T-helper 1 cell (primary cell): Measurements from ENCODE around the gene RBMXL3.
"Not testable (repeated sequence)": the region's sequence is repeated elsewhere in the genome, so short reads cannot be mapped to it uniquely, and the experiment has no call there.

ENCODE experiments used
- DNase-seq, 5 donors: peaks; one replicate each; pipeline ENCODE4 v3.0.0-alpha.2; 2012 to 2020
- total RNA-seq, 4 donors: gene quantifications; one replicate each; lab custom pipeline; 2026; lab: John Stamatoyannopoulos, UW

RBMXL3 gene
- total RNA-seq: 0 to 0.12 (median 0) reads per million in 4 donors

DNA sequence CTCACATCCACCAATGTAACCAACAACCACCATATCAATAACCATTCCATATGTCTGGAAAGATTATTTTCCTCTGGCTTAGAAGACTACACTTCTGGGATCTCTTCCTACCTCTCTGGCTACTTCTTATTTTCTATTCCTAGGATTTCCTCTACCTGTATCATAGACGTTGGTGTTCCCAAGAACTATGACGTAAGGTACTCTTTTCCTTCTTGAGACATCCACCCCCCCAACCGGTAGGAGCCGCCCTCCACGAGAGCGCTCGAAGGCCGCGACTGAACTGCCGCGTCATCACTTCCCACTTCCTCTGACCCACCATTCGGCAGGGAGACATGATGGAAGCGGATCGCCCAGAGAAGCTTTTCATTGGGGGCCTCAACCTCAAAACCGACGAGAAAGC, at the start of gene RBMXL3:
TSS of gene RBMXL3 (plus strand) at position 301 of the 400 bp plus-strand sequence. CDS start at position 333, 32 bp downstream.
- no peak for DNase-seq

DNA sequence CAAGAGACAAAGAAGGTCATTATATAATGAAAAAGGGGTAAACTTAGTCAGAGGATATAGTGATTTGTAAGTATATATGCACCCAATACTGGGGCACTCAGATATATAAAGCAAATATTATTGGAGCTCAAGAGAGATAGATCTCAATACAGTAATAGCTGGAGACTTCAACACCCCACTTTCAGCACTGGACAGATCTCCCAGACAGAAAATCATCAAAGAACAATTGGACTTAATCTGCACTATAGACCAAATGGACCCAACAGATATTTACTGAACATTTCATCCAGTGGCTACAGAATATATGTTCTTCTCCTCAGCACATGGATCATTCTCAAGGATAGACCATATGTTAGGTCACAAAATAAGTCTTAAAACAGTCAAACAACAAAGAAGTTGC, 47.2 kb upstream of the RBMXL3 start:
- no peak for DNase-seq

DNA sequence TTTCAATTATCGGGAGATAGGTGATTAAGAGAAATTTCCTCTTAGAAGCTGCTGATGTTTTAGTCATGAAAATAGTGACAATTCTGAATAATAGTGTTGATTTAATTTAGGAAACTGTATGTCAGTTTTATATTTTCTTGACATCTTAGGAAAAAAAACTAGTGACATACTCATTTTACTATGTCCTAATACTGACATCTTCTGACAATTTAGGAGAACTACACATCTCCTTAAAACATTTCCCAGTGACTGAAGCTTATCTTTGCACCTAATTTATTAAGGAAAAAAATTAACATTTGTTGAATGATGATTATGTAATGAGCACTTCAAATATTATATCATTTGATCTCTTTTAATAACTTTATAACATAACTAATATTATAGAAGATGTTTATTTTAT, 42.0 kb upstream of the RBMXL3 start:
- DNase-seq: no peak

DNA sequence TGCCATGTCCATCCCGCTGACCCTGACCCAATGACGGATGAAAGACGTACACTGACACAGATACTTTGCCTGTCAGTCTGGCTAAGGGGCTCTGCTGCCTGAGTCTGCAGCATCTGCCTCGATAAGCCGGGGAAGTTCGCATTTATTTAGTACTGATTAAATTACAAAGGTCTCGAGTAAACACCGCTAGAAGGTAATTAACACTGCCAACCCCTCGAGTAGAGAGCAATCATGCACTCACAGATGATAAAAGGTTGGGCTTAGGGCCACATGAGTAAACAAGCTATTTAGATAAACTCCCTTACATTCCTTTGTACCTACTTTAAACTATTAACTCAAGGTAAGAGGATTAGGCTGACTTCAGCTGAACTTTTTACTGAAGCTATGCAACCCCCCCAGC, 16.0 kb upstream of the RBMXL3 start:
- DNase-seq: no peak

DNA sequence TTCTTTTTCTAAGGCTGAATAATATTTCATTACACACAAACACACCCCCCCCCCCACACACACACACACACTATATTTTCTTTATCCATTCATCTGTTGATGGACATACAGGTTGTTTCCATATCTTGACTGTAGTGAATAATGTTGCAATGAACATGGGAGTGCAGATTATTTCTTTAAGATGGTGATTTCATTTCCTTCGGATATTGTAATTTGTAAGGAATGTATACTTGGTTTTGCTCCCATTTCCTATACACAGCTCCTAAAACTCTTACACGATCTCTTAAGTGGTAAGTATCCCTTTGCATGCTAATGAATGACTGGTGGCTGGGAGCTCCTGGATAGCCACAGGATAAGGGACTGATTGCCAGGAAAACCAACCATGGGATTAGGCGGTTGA, 14.7 kb upstream of the RBMXL3 start:
- DNase-seq: no peak

DNA sequence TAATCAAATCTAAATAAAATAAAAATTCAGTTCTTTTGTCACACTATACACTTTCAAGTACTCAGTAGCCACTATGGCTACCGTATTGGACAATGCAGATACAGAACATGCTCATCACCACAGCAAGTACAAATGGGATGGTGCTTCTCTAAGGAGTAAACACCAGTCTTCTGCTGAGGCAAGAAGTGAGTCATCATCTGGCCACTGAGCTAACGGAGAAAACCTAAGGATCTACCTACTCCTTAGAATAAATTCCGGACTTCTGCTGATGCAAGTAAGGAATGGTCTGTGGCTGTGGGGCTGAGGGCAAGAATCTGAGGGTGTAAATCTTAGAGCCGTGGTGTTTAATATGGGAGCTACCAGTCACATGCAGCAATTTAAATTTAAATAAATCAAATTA, 11.3 kb upstream of the RBMXL3 start:
- DNase-seq: no peak

DNA sequence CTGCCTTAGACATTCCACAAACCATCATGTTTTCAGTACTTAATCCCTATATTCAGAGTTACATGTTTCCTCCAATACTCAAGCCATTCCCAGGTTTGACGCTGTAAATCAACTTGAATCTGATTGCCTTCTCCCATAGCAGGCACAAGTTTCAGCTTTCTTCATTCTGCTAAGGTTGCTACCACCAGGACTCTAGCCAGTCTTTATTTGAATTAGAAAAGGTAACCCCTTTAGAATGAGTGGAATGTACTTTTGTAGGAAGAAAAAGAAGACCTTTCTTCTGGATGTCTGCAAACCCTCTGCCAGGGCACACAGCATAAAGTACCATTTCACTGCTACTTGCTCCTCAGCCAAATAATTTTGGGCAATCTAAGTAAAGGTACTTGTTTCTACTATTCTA, 10.7 kb upstream of the RBMXL3 start:
- DNase-seq: no peak

DNA sequence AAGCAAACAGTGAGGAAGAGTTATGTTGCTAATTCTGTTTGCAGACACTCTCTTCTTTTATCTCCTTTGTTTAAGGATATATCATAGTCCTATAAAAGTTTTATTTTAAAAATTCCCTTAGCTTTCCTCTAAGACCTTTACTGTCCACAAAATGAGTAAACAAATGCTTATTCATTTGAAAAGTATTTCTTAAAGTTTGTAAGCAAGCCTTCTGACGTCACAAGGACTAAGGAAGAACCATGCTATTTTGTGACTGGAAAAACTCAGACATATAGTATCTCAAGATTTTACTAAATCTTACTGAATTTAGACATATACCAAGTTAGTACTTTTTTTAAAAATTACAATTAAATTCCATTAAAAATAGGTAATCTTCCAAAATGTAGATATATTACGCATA, 5.2 kb upstream of the RBMXL3 start:
- DNase-seq: no peak

DNA sequence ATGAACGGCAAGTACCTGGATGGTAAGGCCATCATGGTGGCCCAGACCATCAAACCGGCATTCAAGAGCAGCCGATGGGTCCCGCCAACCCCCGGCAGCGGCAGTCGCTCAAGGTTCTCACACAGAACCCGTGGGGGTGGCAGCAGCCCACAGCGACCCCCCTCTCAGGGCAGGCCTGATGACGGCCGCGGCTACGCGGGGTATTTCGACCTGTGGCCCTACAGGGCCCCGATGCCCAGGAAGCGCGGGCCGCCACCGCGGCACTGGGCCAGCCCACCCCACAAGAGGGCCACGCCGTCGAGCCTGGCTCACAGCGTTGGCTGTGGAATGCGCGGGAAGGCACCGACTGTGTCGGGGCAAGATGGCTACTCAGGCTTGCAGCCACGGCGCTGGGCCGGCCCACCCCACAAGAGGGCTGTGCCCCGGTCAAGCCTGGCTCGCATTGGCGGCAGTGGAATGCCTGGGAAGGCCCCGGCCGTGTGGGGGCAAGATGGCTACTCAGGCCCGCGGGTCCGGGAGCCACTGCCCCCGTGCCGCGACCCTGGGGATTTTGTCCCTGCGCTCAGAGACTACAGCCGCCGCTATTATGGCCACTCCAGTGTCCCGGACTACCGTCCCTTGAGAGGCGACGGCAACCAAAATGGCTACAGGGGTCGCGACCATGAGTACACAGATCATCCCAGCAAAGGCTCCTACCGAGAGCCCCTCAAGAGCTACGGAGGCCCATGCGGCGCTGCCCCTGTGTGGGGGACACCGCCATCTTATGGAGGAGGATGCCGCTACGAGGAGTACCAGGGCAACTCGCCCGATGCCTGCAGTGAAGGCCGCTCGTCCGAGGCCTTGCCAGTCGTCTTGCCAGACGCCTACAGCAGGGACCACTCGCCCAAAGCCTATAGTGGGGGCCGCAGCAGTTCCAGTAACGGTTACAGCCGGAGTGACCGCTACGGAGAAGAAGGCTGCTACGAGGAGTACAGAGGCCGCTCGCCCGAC, 731 bp downstream of the RBMXL3 start:
- no peak for DNase-seq

DNA sequence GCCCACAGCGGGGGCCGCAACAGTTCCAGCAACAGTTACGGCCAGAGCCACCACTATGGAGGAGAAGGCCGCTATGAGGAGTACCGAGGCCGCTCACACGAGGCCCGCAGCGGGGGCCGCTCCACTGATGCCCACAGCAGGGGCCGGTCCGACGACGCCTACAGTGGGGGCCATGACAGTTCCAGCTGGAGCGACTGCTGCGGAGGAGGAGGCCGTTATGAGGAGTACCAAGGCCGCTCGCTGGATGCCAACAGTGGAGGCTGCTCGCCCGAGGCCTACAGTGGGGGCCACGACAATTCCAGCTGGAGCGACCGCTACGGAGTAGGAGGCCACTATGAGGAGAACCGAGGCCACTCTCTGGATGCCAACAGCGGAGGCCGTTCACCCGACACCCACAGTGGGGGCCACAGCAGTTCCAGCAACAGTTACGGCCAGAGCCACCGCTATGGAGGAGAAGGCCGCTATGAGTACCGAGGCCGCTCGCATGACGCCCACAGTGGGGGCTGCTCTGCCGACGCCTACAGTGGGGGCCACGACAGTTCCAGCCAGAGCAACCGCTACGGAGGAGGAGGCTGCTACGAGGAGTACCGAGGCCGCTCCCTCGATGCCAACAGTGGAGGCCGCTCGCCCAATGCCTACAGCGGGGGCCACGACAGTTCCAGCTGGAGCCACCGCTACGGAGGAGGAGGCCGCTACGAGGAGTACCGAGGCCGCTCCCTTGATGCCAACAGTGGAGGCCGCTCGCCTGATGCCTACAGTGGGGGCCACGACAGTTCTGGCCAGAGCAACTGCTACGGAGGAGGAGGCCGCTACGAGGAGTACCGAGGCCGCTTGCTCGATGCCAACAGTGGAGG, 1.7 kb downstream of the RBMXL3 start:
- no peak for DNase-seq

DNA sequence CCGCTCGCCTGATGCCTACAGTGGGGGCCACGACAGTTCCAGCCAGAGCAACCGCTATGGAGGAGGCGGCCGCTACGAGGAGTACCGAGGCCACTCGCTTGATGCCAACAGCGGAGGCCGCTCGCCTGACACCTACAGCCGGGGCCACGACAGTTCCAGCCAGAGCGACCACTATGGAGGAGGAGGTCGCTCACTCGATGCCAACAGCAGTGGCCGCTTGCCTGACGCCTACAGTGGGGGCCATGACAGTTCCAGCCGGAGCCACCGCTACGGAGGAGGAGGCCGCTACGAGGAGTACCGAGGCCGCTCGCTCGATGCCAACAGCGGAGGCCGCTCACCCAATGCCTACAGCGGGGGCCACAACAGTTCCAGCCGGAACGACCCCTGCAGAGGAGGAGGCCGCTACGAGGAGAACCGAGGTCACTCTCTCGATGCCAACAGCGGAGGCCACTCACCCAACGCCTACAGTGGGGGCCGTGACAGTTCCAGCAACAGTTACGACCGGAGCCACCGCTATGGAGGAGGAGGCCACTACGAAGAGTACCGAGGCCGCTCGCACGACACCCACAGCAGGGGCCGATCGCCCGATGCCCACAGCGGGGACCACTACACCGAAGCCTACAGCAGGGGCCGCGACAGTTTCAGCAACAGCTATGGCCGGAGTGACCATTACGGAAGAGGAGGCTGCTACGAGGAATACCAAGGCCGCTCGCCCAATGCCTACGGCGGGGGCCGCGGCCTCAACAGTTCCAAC, 2.5 kb downstream of the RBMXL3 start:
- DNase-seq: no peak

DNA sequence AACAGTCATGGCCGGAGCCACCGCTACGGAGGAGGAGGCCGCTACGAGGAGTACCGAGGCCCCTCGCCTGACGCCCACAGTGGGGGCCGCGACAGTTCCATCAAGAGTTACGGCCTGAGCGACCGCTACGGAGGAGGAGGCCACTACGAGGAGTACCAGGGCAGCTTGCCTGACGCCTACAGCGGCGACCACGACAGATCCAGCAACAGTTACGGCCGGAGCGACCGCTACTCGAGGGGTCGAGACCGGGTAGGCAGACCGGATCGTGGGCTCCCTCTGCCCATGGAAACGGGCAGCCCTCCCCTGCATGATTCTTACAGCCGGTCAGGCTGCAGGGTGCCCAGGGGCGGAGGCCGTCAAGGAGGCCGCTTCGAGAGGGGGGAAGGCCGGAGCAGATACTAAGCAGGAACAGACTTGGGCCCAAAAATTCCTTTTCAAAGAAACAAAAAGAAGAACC, 3.1 kb downstream of the RBMXL3 start:
- DNase-seq: no peak

DNA sequence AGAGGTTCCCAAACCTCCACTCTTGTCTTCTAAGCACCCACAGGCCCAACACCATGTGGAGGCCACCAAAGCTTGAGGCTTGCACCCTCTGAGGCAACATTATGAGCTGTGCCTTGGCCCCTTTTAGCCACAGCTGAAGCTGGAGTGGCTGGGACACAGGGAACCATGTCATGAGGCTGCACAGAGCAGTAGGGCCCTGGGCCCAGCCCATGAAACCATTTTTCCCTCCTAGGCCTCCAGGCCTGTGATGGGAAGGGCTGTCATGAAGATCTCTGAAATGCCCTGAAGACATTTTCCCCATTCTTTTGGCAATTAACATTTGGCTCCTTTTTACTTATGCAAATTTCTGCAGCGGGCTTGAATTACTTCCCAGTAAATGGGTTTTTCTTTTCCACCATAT, 14.8 kb downstream of the RBMXL3 start:
- no peak for DNase-seq

DNA sequence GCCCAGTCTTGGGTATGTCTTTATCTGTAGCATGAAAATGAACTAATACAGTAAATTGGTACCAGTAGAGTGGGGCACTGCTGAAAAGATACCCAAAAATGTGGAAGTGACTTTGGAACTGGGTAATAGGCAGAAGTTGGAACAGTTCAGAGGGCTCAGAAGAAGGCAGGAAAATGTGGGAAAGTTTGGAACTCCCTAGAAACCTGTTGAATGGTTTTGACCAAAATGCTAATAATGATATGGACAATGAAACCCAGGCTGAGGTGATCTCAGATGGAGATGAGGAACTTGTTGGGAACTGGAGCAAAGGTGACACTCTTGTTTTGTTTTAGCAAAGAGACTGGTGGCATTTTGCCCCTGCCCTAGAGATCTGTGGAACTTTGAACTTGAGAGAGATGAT, 20.3 kb downstream of the RBMXL3 start:
- not testable (repeated sequence) for DNase-seq

DNA sequence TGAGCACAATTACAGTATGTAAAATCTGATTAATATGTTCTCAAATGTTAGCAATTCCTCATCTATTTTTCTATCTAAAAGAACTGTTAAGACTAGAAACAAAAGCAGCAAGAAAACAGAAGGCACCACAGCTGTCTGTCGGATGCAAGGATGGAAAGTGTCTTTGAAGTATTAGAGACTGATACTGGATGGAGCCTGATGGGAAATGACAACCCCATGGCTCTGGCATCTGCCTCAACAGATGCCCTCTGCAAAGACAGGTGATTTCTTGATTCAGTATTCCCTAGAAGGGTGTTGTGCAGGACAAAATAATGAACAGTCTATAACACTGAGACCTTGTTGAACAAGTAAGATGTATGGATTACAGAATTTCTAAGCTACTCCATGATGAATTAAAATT, 24.9 kb downstream of the RBMXL3 start:
- no peak for DNase-seq

DNA sequence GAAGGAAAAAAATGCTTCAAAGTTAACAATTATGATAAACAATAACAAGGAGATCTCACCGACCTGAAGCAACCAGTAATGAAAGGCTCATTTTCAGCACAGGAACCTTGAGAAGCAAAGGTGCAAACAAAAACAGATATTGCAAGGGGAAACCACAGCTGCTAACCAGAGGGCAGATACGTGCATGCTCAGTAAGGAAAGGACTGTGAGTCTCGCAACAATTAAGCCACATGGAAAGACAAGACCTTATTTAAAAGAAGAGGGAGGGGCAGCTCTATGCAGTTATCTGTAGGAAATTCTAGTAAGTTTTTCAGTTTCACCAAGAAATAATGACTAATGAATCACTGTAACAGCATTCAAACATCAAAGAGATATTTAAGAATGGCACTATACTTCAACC, 25.4 kb downstream of the RBMXL3 start:
- DNase-seq: no peak

DNA sequence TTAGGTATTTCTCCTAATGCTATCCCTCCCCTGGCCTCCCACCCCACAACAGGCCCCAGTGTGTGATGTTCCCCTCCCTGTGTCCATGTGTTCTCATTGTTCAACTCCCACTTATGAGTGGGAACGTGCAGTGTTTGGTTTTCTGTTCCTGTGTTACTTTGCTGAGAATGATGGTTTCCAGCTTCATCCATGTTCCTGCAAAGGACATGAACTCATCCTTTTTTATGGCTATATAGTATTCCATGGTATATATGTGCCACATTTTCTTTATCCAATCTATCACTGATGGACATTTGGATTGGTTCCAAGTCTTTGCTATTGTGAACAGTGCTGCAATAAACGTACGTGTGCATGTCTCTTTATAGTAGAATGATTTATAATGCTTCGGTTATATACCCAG, 28.1 kb downstream of the RBMXL3 start:
- not testable (repeated sequence) for DNase-seq

DNA sequence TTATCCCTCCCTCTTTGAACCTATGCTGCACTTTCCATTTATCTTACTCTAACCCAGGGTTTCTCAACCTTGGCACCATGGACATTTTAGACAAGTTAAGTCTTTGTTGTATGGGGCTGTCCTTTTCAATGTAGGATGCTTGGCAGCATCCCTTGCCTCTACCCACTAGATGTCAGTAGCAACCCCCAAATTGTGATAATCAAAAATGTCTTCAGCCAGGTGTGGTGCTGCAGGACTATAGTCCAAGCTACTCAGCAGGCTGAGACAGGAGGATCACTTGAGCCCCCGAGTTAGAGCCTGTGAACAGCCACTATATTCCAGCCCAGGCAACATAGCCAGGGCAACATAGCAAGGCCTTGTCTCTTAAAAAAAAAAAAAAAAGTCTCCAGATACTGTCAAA, 37.7 kb downstream of the RBMXL3 start:
- DNase-seq: no peak

DNA sequence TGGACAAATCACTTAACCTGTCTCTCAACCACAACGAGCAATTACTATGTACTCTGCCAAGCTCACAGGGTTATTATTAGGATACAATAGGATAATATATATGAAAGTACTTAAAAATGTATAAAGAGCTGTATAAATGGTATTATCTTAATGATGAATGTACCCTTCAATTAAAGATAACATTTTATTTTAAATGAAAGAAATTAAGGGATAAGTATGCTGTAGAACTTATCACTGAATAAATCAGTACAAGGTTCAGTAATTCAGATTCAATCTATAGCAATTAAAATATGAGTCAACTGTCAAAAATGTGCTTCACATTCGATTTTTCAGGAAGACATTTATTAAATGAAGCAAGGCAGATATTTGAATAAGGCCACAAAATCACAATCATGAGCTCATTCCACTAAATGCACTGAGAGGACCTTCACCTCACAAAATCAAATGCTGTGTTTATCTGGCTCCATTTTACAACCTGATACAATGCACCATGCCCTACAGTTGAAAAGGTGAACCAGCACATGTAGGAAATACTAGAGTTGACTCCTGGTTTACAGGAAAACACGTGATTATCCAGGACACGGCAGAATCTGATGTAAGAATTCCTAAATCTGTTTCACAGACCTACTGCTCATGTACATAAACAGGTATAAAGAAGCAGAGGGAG, 40.3 kb downstream of the RBMXL3 start:
- no peak for DNase-seq

DNA sequence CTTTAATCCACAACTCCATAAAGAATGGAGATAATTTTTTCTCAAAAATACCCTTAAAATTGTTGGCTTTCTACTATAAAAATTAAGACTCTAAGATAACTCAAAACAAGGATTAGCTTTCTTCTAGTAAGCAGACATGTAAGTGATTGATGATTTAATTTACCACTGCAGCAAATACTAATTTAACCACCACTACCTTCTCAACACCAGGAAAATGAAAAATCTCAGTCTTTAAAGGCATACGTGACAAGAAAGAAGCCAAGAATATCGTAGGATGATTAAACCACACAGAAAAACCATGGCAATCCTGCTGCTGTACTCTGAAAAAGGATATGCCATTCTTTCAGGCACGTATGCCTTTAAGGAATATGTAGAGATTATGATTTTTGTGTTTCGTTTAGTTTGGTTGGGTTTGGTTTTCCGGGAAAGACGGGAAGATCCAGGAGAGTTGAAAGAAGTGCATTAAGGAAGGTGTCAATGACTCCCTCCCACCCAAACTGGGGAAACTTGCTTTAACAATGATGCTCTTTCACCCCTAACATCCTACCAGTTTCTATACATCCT, 43.8 kb downstream of the RBMXL3 start:
- no peak for DNase-seq

DNA sequence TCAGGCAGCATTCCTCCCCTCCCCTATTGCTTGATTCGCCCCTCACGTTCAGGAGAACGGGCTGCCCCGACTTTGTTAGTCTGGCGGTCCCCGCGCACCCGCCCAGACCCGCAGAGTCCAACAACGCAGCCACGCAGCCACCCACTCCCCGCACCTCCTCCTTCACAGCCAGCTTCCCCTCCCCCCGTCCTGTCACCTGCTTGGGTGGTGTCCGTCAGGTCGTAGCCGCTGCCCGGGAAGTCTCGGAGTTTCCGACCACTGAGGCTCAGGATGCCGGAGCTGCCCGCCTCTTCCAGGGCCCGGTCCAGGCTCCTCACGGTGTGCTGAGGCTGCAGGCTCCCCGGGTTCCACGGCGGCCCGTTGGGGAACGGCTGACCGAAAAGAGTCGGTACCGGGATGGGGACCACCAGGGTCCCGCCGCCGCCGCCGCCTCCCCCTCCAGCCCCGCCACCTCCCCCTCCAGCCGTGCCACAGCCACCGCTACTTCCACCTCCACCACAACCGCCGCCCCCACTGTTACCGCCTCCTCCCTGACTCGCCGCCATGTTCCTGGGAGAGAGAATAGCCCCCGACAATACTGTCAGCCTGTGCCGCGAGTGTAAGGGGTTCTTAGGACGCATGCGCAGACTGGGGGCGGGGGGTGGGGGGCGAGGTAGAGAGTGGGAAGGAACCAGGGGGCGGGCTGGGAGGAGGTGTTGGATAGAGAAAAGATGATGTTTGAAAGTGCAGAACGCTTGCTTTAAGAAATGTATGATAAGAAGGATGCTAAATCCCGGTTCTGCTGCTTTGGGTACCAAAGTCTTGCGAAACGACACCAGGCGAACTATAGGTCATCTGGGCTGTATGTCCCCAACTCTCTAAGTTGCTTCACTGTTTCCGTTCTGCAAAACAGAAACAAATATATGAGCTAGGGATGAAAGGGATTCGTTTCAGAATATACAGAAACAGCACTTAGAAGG, 44.6 kb downstream of the RBMXL3 start, which contains the start of gene LRCH2:
TSS of gene LRCH2 (minus strand) at position 600 of the 959 bp plus-strand sequence. CDS start at position 545, 55 bp downstream.
- DNase-seq: no peak
